Neural cell (in vitro differentiated cells): ENCODE measurements around the gene NRSN2.

Experiments
- POLR2AphosphoS5 ChIP-seq: IDR thresholded peaks from 2 replicates; pipeline ENCODE4 v1.6.1; 2012
- TF ChIP-seq, protein P1 (sequence below): fragments of 450-650 bp; IDR thresholded peaks from 2 replicates; pipeline ENCODE4 v1.5.1; 2014; ENCODE audit warnings: antibody characterized with exemption, mild to moderate bottlenecking, moderate library complexity; ENCODE audit not compliant: poor library complexity, severe bottlenecking

DNA sequence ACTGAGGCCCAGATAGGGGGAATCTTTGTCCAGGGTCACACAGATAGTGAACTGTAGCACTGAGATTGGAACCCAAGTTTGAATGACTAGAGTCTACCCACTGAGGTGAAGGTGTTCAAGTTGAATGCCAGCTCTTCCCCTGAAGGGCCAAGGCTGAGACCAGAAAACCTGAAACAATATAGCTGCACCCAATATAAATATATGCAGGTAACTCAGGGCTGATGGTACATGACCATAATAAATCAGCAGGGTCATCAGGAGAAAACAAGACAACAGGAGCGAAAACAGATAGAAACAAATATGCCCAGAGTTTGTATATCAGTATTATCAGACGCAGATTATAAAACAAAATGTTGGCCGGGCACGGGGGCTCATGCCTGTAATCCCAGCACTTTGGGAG lies 57.2 kb downstream of the NRSN2 start:
- TF ChIP-seq, protein P1, sequence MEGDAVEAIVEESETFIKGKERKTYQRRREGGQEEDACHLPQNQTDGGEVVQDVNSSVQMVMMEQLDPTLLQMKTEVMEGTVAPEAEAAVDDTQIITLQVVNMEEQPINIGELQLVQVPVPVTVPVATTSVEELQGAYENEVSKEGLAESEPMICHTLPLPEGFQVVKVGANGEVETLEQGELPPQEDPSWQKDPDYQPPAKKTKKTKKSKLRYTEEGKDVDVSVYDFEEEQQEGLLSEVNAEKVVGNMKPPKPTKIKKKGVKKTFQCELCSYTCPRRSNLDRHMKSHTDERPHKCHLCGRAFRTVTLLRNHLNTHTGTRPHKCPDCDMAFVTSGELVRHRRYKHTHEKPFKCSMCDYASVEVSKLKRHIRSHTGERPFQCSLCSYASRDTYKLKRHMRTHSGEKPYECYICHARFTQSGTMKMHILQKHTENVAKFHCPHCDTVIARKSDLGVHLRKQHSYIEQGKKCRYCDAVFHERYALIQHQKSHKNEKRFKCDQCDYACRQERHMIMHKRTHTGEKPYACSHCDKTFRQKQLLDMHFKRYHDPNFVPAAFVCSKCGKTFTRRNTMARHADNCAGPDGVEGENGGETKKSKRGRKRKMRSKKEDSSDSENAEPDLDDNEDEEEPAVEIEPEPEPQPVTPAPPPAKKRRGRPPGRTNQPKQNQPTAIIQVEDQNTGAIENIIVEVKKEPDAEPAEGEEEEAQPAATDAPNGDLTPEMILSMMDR: no peak
- no peak for TF ChIP-seq POLR2AphosphoS5
